Measurements from ENCODE around the gene NT5C3A. TPM values are rescaled to one million over a fixed set of nuclear protein-coding genes. Genes with fewer than 3 reads are reported as not detected.
A peak's percentile ranks its signal among the peaks of the same experiment; 100 is the strongest.

Gene NT5C3A
- total and polyA plus RNA-seq, 9 of the 15 experiments (the other 6 are each of a cell fraction or from before 2014, with no cell fraction given): 18.6 to 60.1 (median 40.0) TPM

GRCh38 chr7:33109005-33109757 lies 46.6 kb upstream of the NT5C3A start, which contains the start of gene RP9 (continued):
- no peak for TF ChIP-seq RHOXF2B (CRISPR knock-in tag; conservative IDR thresholded peaks at IDR 0.05)
- TF ChIP-seq TEAD2 (tag; IDR thresholded peaks at IDR 0.05): no peak
- peak; percentile 11; the same call in 1 of the 2 replicates for TF ChIP-seq TFAP4 (CRISPR knock-in tag; IDR thresholded peaks at IDR 0.05; ENCODE audit: borderline replicate concordance)
- no peak for TF ChIP-seq ZNF174 (CRISPR knock-in tag; IDR thresholded peaks at IDR 0.05)
- TF ChIP-seq TFE3 (CRISPR knock-in tag; IDR thresholded peaks at IDR 0.05): no peak
- no peak for TF ChIP-seq RERE (CRISPR knock-in tag; IDR thresholded peaks at IDR 0.05; ENCODE audit: borderline replicate concordance)
- TF ChIP-seq ARHGAP35 (IDR thresholded peaks at IDR 0.05; ENCODE audit: partially characterized antibody): no peak
- no peak for TF ChIP-seq KLF10 (CRISPR knock-in tag; IDR thresholded peaks at IDR 0.05)
- peak in 1 of 2 experiments; percentile 0; a peak in 1 of 4 replicates for TF ChIP-seq NRF1 (conservative IDR thresholded peaks at IDR 0.05 in 1 of 2, IDR thresholded peaks at IDR 0.05 in 1 of 2)
- peak; percentile 35 to 59; a peak in 1 of 4 replicates for TF ChIP-seq MAZ (CRISPR knock-in tag; conservative IDR thresholded peaks at IDR 0.05 in 1 of 2, IDR thresholded peaks at IDR 0.05 in 1 of 2)
- TF ChIP-seq MCM3 (IDR thresholded peaks at IDR 0.05): no peak
- no peak for TF ChIP-seq HDAC3 (IDR thresholded peaks at IDR 0.05; ENCODE audit: borderline replicate concordance, partially characterized antibody)
- TF ChIP-seq ZNF717 (CRISPR knock-in tag; IDR thresholded peaks at IDR 0.05): no peak
- no peak for TF ChIP-seq ZC3H11A (IDR thresholded peaks at IDR 0.05; ENCODE audit: low read depth, low read length)
- no peak for TF ChIP-seq SNAPC5 (CRISPR knock-in tag; IDR thresholded peaks at IDR 0.05)
- peak; percentile 57 for TF ChIP-seq SAP30 (IDR thresholded peaks at IDR 0.05; ENCODE audit: borderline replicate concordance, insufficient read depth, low read depth, low read length, poor library complexity, severe bottlenecking)
- no peak for TF ChIP-seq ZNF79 (CRISPR knock-in tag; IDR thresholded peaks at IDR 0.05; ENCODE audit: low read depth)
- TF ChIP-seq SLC30A9 (CRISPR knock-in tag; IDR thresholded peaks at IDR 0.05): no peak
- TF ChIP-seq FUS (optimal IDR thresholded peaks at IDR 0.05; ENCODE audit: low read depth, low read length): peak; percentile 21
